Suppressor macrophage treated with lipopolysaccharide for 4 hours (primary cell): ENCODE data around the gene LPCAT3.

Experiments
- DNase-seq: peaks from one replicate; pipeline ENCODE4 v3.0.0-alpha.2; 2020

Gene LPCAT3

GRCh38 chr12:6935371-6936193 lies 82.7 kb downstream of the LPCAT3 start:
- DNase-seq, result peak; percentile 60

DNA sequence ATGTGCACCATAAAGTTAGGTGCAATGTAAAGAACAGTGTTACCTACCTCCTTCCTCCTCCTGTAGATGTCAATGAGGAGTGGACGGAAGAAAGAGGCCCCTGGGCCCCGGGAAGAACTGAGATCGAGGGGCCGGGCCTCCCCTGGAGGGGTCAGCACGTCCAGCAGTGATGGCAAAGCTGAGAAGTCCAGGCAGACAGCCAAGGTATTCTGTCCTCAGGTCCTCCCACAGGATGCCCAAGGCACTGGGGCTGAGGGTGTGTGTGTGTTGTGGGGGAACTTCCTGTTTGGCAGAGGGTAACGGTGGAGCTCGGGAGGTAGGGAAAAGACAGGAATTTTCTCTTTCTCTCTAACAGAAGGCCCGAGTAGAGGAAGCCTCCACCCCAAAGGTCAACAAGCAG lies 84.2 kb downstream of the LPCAT3 start:
- DNase-seq, result no peak

GRCh38 chr12:6932766-6933165 lies 85.5 kb downstream of the LPCAT3 start:
- no peak for DNase-seq

DNA sequence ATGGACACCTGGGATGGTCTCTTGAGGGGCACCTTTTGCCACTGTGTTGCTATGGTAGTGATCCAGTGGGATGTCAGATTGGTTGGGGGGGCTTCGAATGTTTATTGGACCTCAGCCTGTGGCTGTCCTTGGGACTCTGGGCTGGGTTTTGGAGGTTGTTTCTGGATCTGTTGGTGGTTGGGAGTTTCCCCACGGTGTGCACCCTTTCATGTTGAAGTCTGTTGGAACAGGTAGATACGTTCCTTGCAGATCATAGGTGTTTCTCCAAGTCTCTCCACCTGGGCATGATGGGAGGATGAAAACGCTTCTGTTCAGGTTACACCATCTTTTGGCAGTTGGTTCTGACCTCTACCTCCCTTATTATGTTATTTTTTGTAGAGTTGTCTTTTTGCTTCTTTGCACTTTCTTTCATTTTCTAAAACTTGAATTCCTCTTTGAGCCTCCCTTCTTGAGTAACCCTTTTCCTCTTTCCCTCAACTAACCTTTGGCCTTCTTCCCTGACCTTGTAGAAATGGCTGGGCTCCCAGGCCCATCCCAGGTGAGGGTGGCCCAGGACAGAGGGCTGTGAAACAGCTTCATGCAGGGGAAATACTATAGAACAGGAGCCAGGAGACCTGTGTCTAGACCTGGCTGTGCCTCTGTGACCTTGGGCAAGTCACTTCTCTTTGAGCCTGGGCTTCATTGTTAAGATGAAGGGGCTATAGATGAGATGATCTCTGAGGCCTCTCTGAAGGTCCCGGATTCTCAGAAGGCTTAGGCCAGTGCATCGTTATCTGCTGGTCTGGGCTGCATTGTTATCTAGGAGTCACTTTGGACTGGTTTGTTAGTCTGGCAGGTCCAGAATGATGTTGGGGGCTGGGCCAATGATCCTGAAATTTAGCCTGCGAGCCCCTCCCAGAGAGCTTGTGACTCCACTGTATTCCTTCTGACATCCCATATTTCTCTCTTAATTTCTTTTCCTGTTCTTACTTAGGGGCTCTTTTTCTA lies 88.5 kb downstream of the LPCAT3 start:
- no peak for DNase-seq

DNA sequence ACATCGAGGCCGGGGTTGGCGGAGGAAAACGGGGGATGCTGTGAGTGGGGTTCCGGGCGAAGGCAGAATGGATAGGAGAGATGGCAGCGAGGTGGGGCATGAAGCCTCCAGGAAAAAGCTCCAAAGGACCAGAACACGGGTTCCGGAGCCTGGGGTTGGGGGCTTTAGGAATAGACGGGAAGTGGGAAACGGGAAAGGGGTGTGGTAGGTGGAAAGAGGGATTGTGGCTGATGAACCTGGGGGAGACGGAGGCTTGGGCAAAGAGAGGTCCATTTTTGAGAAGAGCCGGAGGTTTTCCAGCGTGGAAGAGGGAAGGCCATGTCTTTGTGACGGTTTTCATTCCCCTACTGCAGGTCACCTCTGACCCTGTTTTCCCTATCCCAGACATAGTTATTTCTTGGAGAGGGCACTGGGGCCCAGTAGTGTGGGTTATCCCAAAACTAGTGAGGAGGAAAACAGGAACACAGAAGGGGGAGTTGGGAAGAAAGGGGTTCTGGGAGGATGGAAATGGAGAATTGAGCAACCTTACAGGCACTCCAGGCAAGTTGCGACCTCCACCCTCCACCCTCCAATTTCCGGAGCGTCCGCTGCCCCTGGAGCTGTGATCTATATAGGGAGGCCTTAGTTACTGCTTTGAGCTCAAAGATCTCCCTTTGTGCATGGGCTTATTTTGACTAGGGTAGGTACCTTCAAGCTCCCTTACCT lies 89.4 kb downstream of the LPCAT3 start:
- no peak for DNase-seq

GRCh38 chr12:6928022-6928702 lies 90.1 kb downstream of the LPCAT3 start:
- DNase-seq, result no peak

DNA sequence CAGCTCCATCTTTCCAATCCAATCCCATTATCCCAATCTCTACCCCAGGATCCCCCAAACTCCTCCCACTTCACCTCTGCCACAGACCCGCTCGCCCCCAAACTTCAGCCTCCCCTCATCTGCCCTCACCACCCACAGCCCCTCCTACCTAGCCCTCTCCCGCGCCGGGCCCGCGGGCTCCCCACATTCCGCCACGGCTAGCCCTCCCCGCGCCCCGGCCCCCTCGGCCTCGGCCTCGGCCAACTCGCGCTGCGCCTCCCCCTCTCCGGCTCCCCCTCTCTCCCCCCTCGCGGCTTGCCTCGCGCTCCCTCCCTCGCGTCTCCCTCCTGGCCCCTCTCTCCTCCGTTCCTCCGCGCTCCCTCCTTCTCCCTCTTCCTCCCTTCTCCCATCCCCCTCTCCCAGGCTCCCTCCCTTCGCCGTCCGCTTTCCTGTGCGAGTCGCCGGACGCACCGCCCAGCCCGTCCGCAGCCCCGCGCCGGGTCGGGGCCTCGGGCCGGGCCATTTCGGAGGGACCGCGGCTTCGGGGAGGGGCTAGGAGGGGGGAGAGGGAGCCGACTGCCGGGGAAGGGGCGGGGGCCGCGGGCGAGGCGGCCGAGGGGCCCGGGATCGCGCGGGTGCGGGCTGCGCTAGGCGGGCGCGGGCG lies 90.8 kb downstream of the LPCAT3 start, which contains the start of gene ATN1:
Gene ATN1, plus strand, starts transcription at position 581 of the 643 bp plus-strand sequence. CDS start 6,043 bp downstream, outside the sequence.
- peak; percentile 53 for DNase-seq
